Measurements from ENCODE around the gene PIM3.
A peak's percentile ranks its signal among the peaks of the same experiment; 100 is the strongest.

Gene PIM3

DNA sequence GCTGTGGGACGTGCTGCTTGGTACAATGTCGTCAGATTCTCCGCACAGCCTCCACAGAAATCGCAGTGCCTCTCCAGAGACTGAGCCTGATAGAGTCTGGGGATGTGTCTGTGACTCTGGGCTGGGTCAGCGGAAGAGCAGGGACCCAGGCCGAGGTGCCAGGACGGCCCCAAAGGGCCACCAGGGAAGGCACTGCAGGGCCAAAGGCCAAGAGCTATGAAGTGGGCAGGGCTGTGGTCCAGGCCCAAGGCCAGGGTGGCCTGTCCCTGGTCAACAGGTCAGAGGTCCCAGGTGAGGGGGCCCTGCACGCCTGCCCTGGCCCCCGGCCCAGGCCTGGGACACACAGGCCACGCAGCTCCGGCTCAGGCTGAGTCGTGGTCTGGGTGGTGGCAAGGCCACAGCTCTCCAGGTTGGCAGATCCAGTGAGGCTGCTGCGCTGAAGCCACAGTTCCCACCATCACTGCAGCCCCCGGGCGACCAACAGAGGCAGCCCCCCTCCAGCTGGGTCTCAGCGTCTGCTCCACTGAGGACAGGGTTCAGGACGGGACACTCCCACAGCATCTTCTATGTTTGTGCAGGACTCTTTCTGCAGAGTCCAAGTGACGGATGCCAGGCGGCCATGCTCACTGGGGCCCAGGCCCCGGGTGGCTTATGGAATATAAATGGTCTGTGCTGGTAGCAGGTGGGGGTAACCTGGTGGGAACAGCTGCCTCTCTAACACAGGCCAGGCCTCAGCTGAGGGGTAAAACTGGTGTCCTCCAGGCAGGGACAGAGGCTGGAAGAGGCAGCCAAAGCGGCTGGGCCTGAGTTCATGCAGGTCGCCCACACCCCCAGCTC, 4.8 kb upstream of the PIM3 start:
- DNase-seq (ENCODE audit: low read depth) = no peak

GRCh38 chr22:49956418-49956770, 4.2 kb upstream of the PIM3 start:
- no peak for DNase-seq (ENCODE audit: low read depth)

- DNase-seq (ENCODE audit: low read depth) = no peak
These were observed 3.4 kb upstream of the PIM3 start for GRCh38 chr22:49956914-49957825.

DNA sequence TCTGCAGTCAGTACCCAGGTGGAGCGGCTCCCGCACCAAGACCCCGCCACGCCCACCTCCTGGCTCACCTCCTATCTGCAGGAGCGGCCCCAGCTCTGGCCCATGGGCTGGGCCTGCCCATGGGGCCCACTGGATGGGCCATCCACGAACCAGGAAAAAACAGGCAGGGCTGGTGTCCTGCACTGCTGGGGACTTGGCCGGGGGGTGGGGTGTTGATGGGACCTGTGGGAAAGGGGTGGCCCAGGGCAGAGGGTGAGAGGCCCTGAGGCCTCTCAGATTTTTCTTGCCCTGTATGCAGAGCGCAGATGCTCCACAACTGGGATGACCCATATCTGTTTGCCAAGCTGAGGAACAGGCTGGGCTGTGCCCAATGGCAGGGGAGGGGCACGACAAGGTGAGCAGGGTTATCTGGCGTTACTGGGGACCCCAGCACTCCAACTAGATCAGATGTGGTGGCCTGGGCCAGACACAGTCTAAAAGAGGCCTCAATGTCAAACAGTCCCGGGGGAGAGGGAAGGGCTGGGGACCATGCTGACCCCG, 2.7 kb upstream of the PIM3 start:
- no peak for DNase-seq (ENCODE audit: low read depth)

- no peak for DNase-seq (ENCODE audit: low read depth)
These were observed 2.1 kb upstream of the PIM3 start for GRCh38 chr22:49958366-49958921.

- no peak for DNase-seq (ENCODE audit: low read depth)
These were observed 1.4 kb upstream of the PIM3 start for GRCh38 chr22:49958931-49959781.

DNA sequence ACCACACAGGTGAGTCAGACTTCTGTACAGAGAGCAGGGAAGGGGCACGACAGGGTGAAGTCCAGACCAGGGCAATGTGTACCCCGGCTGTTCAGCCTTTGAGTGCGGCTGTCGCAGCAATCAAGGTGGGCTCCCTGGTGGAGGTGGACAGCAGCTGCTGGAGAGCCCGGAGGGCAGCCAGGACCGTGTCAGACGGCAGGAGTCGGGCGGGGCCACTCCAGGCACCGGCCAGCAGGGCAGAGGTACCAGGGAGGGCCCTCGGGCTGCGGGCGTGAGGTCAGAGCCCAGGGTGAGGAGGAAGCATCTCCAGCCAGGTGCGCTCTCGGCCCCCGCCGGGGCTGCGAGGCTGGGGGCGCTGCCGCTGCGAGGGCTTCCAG, 802 bp upstream of the PIM3 start:
- DNase-seq (ENCODE audit: low read depth) = no peak

- peak; percentile 41 for DNase-seq (ENCODE audit: low read depth)
These were observed 531 bp downstream of the PIM3 start for GRCh38 chr22:49961005-49961600.

DNA sequence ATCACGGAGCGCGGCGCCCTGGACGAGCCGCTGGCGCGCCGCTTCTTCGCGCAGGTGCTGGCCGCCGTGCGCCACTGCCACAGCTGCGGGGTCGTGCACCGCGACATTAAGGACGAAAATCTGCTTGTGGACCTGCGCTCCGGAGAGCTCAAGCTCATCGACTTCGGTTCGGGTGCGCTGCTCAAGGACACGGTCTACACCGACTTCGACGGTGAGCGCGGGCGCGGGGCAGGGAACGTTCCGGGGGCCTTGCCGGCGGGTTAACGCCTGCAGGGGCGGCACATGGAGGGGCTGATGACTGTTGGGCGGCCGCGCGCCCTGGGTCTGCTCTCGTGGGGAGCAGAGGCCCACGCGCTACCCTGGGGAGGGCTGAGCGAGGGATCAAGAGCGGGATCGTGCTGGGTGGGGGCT, 1.0 kb downstream of the PIM3 start:
- no peak for DNase-seq (ENCODE audit: low read depth)

- peak; percentile 82 for DNase-seq (ENCODE audit: low read depth)
These were observed 1.6 kb downstream of the PIM3 start for GRCh38 chr22:49962012-49962750.

DNA sequence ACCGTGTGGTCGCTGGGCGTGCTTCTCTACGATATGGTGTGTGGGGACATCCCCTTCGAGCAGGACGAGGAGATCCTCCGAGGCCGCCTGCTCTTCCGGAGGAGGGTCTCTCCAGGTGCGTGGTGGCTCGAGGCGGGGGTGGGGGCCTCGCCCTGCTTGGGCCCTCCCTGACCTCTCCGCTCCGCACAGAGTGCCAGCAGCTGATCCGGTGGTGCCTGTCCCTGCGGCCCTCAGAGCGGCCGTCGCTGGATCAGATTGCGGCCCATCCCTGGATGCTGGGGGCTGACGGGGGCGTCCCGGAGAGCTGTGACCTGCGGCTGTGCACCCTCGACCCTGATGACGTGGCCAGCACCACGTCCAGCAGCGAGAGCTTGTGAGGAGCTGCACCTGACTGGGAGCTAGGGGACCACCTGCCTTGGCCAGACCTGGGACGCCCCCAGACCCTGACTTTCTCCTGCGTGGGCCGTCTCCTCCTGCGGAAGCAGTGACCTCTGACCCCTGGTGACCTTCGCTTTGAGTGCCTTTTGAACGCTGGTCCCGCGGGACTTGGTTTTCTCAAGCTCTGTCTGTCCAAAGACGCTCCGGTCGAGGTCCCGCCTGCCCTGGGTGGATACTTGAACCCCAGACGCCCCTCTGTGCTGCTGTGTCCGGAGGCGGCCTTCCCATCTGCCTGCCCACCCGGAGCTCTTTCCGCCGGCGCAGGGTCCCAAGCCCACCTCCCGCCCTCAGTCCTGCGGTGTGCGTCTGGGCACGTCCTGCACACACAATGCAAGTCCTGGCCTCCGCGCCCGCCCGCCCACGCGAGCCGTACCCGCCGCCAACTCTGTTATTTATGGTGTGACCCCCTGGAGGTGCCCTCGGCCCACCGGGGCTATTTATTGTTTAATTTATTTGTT, 2.4 kb downstream of the PIM3 start:
- DNase-seq (ENCODE audit: low read depth) = no peak

- no peak for DNase-seq (ENCODE audit: low read depth)
These were observed 3.1 kb downstream of the PIM3 start for GRCh38 chr22:49963647-49964026.

GRCh38 chr22:49964136-49965090, 3.8 kb downstream of the PIM3 start:
- DNase-seq (ENCODE audit: low read depth) = no peak

DNA sequence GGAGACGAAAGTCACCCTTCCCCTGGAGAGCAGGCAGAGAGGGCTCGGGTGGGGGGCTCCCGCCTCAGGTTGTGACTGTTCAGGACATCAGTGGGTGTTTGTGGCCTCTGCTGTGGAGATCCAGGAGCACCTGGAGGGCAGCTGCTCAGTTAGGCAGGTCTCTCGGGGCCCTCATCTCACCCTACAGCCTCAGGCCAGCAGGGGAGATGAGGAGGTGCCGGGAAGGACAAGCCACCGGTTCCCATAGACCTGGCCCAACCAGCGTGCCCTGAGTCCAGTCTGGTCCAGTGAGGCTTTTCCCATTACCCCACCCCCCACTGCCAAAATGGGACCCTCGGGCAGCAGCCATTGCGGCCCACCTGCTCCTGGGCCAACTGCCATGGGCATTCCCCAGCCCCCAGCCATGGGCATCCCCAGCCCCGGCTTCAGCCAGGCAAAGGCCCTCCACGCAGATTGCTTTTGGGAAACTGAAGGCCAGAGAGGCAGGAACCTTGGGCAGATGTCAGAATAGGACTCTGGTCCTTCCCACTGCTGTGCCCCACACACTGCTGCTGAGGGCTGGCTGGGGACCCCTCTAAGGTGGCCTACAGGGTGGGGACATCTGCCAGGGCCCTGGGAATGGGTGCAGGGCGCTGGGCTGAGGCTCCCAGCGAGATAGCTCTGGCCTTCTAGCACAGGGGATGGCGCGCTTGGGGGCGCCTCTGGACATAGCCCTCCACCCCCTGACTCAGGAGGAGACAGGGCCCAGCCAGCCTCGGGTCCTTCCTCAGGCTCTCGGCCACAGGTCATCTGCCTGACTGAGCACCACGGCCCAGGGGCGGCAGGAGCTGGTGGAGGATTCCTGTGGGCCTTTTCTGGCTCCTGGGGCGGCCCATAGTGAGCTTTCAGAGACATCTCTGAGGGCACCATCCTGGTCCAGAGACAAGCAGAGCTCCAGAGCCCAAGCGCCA, 4.8 kb downstream of the PIM3 start:
- DNase-seq (ENCODE audit: low read depth) = no peak

- DNase-seq (ENCODE audit: low read depth) = no peak
These were observed 5.6 kb downstream of the PIM3 start for GRCh38 chr22:49966041-49966773.
